ENCODE data around the gene KLF13. TPM values are rescaled to one million over a fixed set of nuclear protein-coding genes. Genes with fewer than 3 reads are reported as not detected.

KLF13 gene
- total RNA-seq, 1 donor from 2014 or later: 31.0 TPM

- no peak for FAIRE-seq
- no peak overlapping the region for H3K9ac ChIP-seq (ENCODE audit: low read length)
- H3K4me2 ChIP-seq (ENCODE audit: low read length): peak overlapping the region; percentile 69
- peak overlapping the region; percentile 56 for H2AFZ ChIP-seq (ENCODE audit: low read depth, low read length)
- no peaks in the 10 kb centered on the region for H3K9me3 ChIP-seq (ENCODE audit: insufficient read depth, low read depth, low read length)
- peaks cover 4% of the 10 kb centered on the region for H3K4me1 ChIP-seq (ENCODE audit: insufficient read depth, low read length)
- TF ChIP-seq EZH2 (IDR thresholded peaks at IDR 0.05; ENCODE audit: insufficient read depth, low read length) (no peak), CTCF (IDR thresholded peaks at IDR 0.05; ENCODE audit: insufficient read depth, low read depth, low read length) (no peak)
- Mint-ChIP-seq H3K27ac (ENCODE audit: unreplicated experiment) (no peak overlapping the region), H3K4me1 (ENCODE audit: low read depth, unreplicated experiment) (no peaks in the 10 kb centered on the region), H3K27me3 (ENCODE audit: low read depth, unreplicated experiment) (peaks cover 64% of the 10 kb centered on the region), H3K9me3 (ENCODE audit: unreplicated experiment) (no peaks in the 10 kb centered on the region), H3K4me3 (ENCODE audit: unreplicated experiment) (no peak overlapping the region), H3K36me3 (ENCODE audit: low read depth, unreplicated experiment) (no peaks in the 10 kb centered on the region)
- no peaks in the 10 kb centered on the region for H3K36me3 ChIP-seq (ENCODE audit: insufficient read depth, low read length)
- no peaks in the 10 kb centered on the region for H3K79me2 ChIP-seq (ENCODE audit: insufficient read depth, low read length)
- H3K4me3 ChIP-seq (ENCODE audit: insufficient read depth, low read depth, low read length): no peak overlapping the region
- no peaks in the 10 kb centered on the region for H4K20me1 ChIP-seq (ENCODE audit: insufficient read depth, low read length)
- no peak overlapping the region for H3K27ac ChIP-seq (ENCODE audit: low read depth, low read length)
- peaks cover 3% of the 10 kb centered on the region for H3K27me3 ChIP-seq (ENCODE audit: insufficient read depth, low read length)
- DNase-seq (ENCODE audit: low read depth): peak; percentile 10
These were observed 20.0 kb upstream of the KLF13 start for GRCh38 chr15:31306426-31307269.

GRCh38 chr15:31307270-31308184 is 19.1 kb upstream of the KLF13 start:
- no peak overlapping the region for H3K27ac ChIP-seq (ENCODE audit: low read depth, low read length)
- no peak for FAIRE-seq

More at GRCh38 chr15:31307270-31308184, 19.1 kb upstream of the KLF13 start:
- no peaks in the 10 kb centered on the region for H3K4me1 Mint-ChIP-seq (ENCODE audit: low read depth, unreplicated experiment)
- H3K27ac Mint-ChIP-seq (ENCODE audit: unreplicated experiment): no peak overlapping the region
- H3K27me3 Mint-ChIP-seq (ENCODE audit: low read depth, unreplicated experiment): peaks cover 59% of the 10 kb centered on the region
- Histone ChIP-seq H3K4me1 (ENCODE audit: insufficient read depth, low read length) (peaks cover 4% of the 10 kb centered on the region), H3K79me2 (ENCODE audit: insufficient read depth, low read length) (no peaks in the 10 kb centered on the region), H2AFZ (ENCODE audit: low read depth, low read length) (no peak overlapping the region), H3K27me3 (ENCODE audit: insufficient read depth, low read length) (peaks cover 3% of the 10 kb centered on the region), H3K36me3 (ENCODE audit: insufficient read depth, low read length) (no peaks in the 10 kb centered on the region), H3K4me2 (ENCODE audit: low read length) (peak overlapping the region; percentile 69), H3K9me3 (ENCODE audit: insufficient read depth, low read depth, low read length) (no peaks in the 10 kb centered on the region), H4K20me1 (ENCODE audit: insufficient read depth, low read length) (no peaks in the 10 kb centered on the region), H3K9ac (ENCODE audit: low read length) (no peak overlapping the region), H3K4me3 (ENCODE audit: insufficient read depth, low read depth, low read length) (no peak overlapping the region)
- H3K4me3 Mint-ChIP-seq (ENCODE audit: unreplicated experiment): no peak overlapping the region
- no peaks in the 10 kb centered on the region for H3K36me3 Mint-ChIP-seq (ENCODE audit: low read depth, unreplicated experiment)
- no peak for TF ChIP-seq EZH2 (IDR thresholded peaks at IDR 0.05; ENCODE audit: insufficient read depth, low read length)
- no peak for TF ChIP-seq CTCF (IDR thresholded peaks at IDR 0.05; ENCODE audit: insufficient read depth, low read depth, low read length)
- H3K9me3 Mint-ChIP-seq (ENCODE audit: unreplicated experiment): no peaks in the 10 kb centered on the region
- DNase-seq (ENCODE audit: low read depth): no peak

Data from astrocyte (in vitro differentiated cells and primary cell).